SW480 (cell line): ENCODE data around the gene PTPRE.
A peak's percentile ranks its signal among the peaks of the same experiment; 100 is the strongest.

Source experiments
- DNase-seq: peaks from one replicate; pipeline ENCODE4 v3.0.0-alpha.2; 2016; ENCODE audit warnings: low spot score

The PTPRE gene

DNA sequence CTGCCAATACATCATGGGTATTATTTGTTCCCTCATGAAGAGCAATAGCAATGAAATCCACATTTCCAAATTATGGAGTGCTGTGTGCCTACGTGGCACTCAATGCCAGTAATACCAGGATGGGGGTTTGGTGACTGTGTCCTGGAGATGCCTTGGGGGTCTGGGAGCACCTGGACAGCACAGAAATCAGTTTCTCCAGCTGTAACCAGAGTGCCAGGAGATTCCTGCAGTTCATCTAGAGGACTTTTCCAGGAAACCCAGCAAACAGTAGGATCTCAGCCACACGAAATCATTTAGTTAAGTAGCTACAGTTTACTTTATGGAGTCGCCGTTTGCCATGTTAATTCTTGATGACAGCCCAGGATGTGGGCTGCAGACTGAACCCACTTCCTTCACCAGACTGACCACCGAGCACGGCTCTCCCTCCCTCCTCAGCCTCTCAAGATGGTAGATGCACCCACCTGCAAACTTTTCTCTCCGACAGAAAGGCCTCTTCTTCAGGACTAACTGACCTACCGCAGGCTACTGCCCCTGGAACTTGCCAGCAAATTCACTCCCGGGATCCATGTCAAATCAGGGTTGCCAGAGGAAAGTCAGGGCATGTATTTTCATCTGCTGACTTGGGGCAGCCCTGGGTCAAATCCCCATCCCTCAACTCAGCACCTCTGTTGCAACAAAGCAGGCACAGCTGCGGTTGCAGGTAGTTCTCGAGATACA, 189.0 kb downstream of the PTPRE start:
- DNase-seq = no peak

DNA sequence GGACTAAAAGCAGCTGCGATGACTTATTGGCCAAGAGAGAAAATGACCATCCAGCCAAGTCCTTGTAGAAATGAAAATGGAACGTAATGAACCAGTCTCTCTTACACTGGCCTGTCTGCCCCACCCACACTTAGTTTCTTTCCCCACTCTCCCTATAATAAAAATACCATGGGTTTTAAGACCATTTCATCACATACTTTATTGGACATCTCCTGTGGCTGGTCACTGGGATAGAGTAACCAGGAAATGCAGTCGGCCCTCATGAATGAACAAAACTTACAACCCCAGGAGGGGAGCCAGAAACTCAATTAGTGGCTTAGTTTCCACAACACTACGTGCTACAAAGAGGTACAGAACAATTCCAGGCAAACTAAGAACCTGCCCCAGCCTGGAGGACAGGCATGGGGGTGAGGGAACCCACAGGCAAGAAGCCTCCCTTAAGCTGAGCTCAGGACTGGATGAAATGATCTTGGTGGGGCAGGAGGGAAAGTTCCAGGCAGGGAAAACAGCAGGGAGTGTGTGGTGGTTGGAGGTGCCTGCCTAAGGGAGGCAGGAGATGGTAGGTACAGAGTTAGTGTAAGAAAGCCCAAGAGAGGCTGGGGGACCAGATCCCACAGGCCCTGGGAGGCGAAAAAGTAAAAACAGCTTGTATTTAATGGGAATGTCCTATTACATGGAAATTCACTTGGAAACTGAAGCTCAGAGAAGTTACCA, 189.7 kb downstream of the PTPRE start:
- DNase-seq = no peak

DNA sequence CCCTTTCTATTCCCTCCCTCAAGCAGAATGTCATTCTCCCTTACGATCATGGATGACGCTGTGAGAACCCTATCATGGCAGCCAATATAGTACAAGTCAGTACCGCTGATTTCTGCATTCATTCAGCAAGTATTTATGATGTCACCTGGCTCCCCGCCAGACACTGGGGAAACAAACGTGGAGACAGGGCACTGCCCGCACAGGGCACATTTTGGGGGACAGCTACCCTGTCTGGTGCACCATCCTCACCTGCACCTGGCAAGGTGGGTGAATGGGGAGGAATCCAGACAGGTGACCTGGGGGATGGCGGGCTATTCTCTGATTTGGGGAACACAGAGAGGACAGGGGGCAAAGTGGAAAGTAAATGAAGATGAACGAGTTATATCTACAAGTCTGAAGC, 190.9 kb downstream of the PTPRE start:
- no peak for DNase-seq

DNA sequence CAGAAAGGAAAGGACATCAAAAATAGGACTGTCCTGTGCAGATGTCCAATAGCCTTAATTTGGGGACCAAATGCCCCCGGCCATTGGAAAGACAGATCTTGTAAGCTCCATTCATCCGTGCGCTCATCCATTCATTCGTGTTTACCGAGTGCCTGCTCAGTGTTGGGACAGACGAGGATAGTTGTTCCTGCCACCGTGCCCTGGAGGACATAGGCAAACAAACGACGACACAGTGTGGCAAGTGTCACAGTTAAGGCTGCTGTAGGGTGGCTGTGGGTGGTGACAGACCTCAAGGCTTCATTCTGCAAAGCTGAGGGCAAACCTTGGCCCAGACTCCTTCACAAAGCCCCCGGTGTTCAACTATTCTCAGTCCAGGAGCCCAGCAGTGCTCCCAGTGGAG, 191.7 kb downstream of the PTPRE start:
- DNase-seq = no peak

DNA sequence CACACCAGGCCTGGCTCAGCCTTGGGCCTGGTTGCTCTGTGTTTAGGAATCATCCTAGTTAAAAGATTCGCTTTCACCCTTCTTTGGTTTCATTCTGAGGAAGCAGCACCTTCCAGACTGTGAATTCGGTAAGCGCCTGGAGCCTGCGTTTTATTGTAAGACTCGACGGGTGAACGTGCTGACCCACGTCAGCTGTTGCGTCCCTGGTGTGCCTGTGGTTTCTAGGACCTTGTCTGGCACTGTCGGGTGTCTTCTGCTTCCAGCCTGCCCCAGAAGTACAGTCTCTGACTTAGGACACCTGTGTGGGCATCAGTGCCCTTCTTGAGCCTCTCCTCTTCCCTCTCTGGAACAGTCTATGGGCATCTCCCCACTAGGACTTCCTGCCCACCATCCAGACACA, 193.0 kb downstream of the PTPRE start:
- no peak for DNase-seq

DNA sequence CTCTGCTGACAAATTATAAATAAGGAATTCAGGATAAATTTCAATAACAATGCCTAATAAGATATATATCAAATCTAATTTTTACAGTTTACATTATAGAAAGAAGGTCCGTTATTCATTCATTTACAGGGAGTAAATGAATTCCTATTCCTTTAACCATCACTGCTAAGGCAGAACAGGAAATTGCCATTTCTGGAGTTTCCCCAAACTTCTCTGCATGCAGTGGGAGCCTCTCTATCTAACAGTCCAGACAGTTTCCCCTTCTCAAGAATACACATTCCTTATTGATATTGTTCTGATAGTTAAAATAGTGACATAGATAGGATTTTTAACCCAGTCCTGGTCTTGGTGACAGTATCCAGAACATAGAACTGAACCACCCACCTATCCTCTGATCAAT, 195.0 kb downstream of the PTPRE start:
- DNase-seq = no peak

DNA sequence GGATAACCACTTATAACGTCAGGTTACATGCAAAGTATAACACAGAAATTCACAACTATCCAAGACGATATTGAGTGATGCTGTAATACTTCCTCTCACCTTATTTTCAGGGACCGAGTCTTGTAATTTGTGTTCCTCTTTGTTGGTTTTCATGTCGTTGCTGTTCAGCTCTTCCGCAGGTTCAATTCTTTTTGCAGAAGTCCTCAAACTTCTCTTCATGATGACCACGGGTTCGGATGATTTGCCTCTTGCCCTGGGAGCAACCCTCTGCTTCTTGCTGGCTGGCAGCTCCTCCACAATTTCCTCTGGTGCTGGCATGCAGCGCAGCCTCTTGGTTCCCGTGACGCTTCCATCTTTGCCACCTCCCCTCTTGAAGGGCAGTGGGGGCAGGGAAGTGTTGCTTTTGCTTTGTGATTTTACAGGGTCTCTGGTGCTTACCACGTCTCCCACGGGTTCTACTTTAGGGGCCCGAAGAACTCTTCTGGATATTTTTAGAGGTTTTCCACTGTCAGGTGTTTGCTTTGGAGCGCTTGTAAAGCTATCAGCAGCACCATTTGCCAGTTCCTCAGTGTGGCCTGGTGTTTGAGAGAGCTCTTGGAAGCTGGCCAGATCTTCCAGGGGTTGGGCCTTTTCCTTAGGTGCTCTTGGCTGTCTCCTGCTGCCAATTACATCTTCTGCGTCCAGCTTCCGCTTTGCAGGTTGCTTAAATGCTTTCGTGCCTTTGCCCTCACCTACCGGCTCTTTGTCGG, 195.8 kb downstream of the PTPRE start:
- no peak for DNase-seq

DNA sequence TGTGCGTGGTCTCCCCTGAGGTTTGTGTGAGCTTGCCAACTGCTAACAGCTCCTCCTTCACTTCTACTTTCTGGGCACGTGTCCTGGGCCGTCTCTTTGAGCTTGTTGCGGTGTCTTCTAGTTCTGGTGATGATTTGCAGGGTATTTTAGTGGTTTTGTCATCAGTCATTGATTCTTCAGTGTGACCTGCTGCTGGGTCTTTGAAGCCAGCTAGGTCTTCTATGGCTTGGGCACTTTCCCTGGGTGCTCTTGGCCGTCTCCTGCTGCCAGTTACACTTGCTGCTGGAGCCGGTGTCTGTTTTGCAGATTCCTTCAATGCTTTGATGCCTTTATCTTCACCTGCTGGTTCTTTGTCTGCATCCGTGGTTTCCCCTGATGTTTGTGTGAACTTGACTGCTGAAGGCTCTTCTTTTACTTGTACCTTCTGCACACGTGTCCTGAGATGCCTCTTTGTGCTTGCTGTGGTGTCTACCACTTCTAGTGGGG, 196.4 kb downstream of the PTPRE start:
- DNase-seq = no peak

DNA sequence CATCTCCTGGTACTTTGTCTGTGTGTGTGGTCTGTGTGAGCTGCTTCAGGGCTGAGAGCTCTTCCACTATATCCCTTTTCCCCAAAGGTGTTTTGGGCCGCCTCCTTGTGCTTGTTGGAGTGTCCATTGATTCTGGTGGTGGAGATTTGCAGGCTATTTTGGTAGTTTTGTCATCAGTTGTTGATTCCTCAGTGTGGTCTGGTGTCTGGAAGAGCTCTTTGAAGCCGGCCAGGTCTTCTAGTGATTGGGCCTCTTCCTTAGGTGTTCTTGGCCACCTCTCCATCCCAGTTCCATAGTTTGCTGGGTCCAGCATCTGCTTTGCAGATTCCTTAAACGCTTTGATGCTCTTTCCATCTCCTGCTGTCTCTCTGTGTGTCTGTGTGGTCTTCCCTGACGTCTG, 198.5 kb downstream of the PTPRE start:
- DNase-seq = no peak

DNA sequence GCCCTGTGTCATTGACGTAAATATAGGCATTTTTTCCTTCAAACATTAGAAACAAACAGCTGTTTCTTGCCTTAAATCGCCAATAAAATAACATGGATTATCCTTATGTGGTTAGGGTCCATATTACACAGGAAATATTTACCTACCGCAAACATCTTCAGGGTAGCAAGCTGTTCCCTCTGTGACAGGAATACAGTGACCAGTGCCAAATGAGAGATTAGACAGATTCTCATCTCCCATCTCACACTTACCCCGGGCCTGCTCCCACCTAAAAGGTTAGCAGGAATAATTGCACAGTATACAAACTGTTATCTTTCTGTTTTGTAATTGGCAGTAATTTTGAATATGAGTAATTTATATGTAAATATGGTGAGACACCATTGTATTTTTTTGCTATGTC, 202.8 kb downstream of the PTPRE start:
- DNase-seq = no peak

DNA sequence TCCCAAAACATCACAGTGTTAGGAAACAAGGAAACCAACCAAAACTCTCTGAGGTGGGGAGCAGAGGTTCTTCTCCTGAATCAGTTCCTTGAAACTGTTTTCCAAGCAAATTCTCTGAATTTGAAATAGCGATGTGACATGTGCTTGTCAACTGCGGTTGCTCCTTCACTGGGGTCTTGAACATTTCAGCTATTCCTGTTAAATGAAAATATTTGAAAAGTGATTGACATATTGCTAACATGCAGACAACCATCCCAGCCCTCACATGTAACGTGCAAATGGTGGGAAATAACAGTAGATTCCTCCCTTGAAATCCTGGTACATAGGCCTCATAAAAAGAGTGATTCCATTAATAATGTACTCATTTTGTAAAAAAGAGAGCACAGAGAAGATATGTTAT, 203.4 kb downstream of the PTPRE start:
- DNase-seq = no peak

DNA sequence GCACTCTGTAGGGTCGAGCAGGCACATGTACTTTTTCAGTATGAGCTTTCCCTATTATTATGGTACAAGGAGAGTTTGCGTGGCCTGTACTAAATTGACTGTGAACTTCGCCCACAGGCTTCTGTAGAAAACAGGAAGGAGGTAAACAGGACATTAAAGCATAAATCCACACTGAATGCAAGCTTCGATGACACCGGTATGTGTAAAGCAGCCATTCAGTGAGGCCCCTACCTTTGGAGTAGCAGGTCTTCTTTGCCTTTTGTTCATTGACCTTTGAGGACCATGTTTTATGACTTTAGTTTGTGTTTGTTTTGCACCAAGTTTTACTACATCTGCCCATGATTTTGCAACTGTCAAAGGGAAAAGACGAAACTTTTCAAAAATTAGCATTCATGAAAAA, 204.8 kb downstream of the PTPRE start:
- DNase-seq = no peak

DNA sequence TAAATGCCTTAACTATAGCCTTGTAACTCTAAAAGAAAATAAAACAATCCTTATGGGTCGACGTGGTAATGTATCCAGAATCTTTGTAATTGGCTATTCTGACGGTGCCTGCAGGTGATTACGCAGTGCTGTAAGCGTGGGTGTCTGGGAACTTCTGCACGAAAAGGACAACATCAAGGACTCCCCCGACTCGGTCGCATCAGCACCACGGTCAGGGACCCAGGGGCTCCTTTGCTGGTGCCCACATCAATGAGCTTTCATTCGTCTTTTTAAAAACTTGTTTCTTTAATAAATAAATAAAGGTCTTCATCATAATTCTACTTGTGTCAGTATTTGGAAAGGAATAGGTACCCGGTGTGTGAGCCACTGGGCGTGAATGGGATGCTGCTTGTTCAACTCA, 206.1 kb downstream of the PTPRE start:
- no peak for DNase-seq

DNA sequence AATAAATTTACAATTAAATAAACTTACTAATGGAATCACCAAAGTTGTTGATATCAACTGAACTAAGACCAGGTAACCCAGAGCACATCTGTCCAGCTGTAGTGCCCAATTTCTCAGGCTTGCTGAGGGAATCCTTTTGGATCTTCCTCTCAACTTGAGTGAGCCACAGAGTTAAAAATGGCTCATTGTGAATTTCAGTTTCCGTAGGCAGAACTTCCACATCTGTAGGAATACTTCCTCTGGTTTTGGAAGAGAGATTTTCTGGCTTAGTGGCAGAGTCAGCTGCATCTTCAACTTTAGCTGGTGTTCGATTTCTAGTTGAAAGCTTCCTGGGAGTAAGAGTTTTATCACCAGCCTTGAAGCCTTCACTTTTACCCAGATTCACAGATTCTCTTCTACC, 208.0 kb downstream of the PTPRE start:
- no peak for DNase-seq

DNA sequence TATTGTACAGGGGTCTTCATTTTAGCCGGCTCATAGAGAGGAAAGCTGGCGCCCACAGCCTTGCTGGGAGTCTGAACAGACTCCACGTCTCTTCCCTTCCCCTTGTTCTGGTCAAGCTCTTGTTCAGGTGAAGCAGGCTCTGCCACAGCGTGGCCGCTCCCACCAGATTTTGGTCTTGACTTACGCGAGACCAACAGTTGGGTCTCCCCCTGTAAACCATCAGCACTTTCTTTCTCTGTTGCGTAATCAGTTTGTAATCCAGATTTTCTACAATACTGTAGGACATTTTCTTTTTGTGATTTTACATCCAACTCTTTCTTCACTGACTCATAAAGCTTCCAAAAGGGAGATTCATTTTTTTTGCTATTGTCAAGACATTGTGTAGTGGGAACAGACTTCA, 208.5 kb downstream of the PTPRE start:
- no peak for DNase-seq

DNA sequence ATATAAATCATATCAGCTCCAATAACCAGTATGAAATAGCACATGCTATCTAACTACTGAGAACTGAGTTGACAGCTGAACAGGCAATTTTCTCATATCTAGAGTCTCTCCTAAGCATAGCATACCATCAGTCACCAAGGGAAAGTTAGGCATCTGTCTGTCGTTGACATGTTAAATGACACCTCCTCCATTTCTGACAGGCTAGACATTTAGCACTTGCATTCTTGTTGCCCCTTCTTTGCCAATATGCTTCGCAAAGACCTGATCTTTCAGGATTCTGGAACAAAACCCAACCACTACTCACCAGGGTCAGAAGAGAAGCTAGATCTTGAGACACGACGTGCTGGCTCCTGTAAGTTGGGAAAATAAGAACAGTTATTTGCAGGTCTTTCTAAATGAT, 209.3 kb downstream of the PTPRE start:
- DNase-seq = no peak

DNA sequence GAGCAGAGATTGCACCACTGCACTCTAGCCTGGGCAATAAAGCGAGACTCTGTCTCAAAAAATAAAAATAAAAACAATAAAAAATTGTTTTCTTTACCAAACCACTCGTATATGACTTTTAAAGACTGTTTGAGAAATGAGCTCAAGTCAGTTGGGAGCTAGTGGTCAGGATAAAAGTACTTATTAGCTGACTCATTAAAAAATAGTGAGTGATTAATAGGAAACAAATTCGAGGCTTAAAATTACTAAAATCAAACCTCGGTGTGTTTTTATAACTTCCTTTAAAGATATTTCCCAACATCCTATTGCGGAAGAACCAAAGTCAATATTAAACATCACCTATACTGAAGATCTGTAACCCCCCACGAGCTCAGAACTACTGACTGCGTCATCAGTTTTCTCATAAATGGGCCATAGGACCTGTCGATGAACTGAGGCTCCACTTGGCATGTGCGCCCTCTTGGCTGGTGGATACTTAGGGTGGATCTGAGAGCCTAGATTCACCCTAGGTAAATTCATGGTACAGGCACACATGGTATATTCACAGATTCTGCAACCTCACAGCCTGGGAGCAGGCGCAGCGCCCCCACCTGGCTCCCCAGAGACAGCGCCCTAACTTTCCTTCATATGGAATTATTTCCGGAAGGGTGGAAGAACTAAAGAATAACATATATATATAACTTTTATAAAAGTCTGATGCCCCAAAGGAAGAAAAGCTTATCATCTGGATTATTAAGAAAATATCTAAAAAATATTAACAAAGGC, 210.1 kb downstream of the PTPRE start:
- no peak for DNase-seq

DNA sequence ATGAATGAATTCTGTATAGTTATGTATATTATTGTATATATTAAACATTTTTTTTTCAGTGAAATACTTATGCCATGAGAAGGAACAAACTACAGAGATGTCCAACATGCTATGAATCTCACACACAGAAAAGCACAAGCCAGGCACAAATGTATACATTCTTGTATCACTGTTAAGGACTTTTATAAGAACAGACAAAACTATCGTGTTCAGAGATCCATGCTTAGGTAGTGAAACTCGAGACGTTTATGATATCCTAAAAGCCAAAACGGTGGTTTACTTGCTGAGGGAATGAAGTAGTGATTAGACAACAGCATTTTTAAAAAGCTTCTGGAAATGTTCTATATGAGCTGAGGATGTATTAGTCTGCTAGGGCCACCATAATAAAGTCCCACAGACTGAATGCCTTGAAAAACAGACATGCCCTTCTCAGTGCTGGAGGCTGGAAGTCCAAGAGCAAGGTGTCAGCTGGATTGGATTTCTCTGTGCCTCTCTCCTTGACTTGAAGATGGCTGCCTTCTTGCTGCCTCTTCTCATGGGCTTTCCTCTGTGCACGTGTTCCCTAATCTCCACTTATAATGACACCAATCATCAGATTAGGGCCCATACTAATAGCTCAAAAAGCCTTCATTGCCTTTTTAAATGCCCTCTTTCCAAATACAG, 215.0 kb downstream of the PTPRE start:
- no peak for DNase-seq

DNA sequence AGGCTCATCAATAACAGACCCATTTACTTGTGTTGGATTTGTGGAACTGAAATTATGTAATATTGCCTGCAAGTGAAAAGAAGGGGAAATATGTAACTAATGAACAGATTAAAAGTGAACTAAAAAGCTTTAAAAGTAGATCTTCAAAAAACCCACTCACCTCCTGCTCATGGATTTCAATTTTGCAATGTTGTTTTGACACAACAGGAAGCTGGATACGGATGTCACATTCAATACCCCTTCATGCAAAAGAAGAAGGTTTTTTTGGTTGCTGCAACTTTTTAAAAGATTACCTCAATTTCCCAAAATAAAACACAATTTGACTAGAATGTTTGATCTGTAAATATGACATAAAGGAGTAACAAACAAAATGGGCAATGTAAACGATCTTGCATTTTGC, 216.0 kb downstream of the PTPRE start:
- DNase-seq = no peak

DNA sequence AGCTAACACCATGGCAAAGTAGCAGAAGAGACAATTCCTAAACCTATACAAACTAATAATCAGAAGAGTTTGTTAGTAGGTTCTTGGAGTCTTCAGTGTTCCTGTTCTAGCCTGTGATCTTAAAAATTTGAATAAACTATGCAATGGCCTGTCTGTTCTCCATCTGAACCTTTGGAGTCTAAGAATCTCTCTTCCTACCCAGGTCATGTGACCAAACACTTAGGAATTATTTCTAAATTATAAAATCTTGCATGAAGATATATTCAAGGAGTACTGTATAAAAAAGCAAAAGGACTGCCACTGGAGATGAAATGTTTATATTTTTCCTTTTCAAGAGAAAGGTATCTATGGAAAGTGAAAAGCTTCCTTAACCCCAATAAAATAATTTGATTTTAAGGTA, 216.9 kb downstream of the PTPRE start:
- no peak for DNase-seq

DNA sequence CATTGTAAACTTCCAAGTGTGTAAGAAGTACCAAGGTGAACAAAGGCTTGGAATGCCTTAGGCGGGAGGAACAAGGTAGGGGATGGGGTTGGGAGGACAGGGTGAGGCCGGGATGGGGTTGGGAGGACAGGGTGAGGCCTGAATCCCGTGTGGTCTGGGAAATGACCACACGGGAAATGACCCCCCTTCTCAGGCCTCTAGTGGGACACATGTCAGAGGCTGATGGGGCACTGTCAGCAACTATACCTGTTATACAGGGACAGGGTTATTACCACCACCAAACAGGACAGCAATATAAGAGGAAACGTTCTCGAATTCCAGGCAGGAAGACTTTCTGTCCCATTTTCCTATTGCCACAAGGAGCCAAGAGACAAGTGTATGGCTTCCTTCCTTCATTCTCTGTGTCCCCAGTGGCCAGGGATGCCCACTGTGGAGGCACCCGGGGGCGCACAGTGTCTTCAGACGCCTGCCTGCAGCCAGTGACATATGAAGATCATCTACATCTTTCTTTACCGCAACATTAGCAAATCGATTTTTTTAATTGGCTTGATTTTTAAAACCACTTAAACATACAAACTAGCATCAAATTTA, 218.0 kb downstream of the PTPRE start:
- peak; percentile 8 for DNase-seq
